NCI-H187 (cell line): ENCODE results near the gene NDUFS5.
"Not testable (repeated sequence)": the region's sequence is repeated elsewhere in the genome, so short reads cannot be mapped to it uniquely, and the experiment has no call there.

ENCODE experiments used
- DNase-seq, 2 experiments: peaks; one replicate each; lab custom pipeline; 2025; lab: John Stamatoyannopoulos, UW

The NDUFS5 gene

DNA sequence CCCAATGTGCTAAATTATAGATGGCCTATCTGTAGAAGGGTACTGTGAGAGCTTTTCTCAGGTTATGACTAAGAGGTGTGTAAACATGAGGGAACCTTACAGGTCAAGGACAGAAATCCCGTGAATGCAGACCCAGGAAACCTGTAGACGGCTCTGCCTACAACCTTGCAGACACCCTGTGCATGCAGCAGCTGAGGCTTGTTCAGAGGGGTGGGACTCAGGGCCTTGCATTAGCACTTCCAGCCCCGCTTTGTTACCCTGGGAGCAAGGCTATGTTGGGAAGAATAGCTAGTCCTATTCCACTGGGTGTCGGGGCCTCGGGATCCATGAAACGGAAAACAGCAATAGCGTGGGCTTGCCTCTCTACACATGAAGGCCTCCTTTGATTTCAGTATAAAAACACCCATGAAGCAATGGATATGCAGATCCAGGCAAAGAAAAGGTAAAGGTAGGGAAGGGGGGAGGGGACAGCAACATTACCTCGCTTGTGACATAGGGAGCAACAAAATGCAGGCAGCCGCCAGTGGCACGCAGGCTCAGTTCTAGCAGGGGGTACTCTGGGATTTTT is 9.5 kb upstream of the NDUFS5 start:
- no peak for DNase-seq

DNA sequence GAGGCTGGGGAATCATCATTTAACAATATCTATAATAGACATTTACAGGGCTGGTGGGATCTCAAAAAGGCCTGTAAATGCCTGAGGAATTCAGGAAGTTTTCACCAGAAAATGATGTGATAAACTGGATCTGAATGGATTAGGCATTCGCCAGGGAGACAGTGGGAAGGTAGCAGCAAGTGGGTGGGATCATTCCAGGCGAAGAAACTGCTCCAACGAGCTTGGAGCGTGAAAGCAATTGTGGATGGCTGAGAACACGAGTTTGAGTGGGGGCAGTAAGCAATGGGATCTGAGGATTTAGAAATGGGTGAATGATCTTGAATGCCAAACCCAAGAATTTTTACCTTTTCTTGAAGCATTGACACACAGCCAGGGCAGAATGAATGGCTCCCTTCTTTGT is 8.9 kb upstream of the NDUFS5 start:
- DNase-seq = no peak

DNA sequence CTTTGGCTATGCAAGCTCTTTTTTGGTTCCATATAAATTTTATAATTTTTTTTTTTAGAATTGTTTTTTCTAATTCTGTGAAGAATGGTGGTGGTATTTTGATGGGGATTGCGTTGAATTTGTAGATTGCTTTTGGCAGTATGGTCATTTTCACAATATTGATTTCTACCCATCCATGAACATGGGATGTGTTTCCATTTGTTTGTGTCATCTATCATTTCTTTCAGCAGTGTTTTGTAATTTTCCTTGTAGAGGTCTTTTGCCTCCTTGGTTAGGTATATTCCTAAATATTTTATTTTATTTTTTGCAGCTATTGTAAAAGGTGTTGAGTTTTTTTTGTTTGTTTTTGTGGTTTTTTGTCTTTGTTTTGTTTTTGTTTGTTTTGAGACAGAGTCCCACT is 5.7 kb upstream of the NDUFS5 start:
- DNase-seq = not testable (repeated sequence)

DNA sequence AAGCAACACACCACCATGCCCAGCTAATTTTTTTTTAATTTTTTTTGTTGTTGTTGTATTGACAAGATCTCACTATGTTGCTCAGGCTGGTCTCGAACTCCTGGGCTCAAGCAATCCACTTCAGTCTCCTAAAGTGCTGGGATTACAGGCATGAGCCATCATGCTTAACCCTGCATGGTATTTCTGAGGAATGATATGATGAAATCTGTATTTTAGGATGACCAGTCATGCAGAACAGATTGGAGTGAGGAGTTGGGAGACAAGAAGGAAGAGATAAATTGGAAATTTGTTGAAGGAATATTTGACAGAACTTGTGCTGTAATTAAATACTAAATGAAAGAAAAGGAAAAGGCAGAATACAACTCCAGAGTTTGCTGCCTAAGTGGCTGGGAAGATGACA is 4.7 kb upstream of the NDUFS5 start:
- DNase-seq = no peak

DNA sequence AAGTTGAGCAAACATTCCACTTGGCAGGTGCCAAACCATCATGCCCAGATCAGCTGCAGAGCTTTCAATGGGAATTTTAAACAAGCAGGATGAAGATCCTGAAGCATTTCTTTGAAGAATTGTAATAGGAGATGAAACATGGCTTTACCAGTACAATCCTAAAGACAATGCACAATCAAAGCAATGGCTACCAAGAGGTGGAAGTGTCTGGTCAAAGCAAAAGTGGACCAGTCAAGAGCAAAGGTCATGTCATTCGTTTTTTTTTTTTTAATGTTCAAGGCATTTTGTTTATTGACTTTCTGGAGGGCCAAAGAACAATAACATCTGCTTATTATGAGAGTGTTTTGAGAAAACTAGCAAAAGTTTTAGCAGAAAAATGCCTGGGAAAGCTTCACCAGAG is 3.0 kb upstream of the NDUFS5 start:
- no peak for DNase-seq

DNA sequence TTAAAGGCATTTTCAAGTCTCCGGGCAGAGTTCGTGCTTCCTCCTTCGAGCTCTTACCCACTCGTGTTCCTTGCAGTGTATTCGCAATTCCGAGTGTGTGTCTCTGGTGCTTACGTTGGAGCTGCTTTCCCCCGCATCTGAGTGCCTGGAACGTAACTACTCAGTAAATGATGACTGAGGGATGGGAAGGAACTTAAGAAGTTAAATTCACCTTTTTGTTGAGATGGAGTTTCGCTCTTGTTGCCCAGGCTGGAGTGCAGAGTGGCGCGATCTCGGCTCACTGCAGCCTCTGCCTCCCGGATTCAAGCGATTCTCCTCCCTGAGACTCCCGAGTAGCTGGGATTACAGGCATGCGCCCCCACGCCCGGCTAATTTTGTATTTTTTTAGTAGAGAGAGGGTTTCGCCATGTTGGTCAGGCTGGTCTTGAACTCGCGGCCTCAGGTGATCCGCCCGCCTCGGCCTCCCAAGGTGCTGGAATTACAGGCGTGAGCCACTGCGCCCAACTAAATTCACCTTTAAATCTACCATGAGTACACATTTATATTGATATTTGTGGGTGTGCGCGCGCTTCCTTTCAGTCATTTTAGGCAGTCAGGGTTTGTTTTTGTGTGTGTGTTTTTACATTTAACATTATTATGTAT is 837 bp downstream of the NDUFS5 start:
- no peak for DNase-seq

DNA sequence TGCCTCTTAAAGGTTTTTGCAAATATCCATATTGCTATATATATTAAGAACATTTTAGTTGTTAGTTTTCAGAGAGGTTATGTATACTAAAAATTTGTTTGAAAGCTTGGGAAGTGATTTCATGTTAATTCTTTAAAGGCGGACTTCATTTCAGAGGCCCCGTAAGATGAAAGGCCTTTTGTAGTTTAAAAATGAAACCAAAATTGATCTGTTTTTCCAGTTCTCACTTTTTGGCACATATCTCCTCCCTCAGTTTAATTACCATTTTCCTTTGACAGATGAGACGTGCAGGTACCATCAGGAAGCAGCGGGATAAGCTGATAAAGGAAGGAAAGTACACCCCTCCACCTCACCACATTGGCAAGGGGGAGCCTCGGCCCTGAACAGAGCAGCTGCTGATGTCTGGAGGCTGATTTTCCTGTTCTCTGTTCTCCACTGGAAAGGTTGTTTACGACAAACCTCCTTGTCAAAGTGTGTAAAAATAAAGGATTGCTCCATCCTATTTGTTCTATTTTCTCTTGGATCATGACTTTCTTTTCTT is 8.0 kb downstream of the NDUFS5 start:
- DNase-seq = no peak

DNA sequence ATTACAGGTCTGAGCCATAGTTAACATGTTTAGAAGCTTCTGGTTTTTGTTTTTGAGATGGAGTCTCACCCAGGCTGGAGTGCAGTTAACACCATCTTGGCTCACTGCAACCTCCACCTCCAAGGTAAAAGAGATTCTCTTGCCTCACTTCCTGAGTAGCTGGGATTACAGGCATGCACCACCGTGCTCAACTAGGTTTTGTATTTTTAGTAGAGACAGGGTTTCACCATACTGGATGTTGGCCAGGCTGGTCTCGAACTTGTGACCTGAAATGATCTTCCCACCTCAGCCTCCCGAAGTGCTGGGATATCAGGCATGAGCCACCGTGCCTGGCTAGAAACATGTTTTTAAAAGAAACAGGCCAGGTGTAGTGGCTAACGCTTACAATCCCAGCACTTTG is 10.5 kb downstream of the NDUFS5 start:
- DNase-seq = no peak

DNA sequence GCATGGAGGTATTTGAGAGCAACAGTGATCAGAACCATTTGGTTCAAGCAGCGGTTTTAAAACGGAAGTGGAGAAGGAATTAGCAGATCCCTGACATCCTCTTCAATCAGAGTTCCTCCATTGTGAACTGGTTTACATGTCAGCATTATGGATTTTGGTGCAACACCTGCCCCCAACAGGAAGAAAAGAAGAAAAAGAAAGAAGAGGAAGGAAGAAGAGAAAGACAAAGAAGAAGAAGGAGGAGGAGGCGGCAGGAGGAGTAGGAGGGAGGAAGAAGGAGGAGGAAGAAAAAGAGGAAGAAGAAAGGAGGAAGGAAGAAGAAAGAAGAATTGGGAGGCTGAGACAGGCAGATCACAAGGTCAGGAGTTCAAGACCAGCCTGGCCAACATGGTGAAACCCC is 17.4 kb downstream of the NDUFS5 start:
- no peak for DNase-seq

DNA sequence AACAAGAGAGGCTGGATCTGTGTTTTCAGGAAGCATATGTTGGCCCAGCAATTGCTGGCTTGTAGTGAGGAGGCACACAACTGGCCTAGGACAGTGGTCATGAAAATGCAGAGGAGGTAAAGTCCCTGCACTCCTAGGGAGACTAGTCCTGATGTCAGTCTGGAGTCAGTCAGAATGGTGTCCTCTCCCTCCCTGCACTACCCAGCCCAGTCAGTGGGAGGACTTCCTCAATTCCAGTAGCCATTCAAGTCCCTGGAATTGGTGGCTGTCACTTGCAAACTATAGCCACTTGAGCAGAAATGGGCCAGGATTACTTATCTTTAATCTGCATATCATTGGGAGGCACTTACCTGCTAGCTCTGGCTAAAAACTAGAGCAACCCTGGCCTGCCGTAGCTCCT is 18.6 kb downstream of the NDUFS5 start:
- no peak for DNase-seq

DNA sequence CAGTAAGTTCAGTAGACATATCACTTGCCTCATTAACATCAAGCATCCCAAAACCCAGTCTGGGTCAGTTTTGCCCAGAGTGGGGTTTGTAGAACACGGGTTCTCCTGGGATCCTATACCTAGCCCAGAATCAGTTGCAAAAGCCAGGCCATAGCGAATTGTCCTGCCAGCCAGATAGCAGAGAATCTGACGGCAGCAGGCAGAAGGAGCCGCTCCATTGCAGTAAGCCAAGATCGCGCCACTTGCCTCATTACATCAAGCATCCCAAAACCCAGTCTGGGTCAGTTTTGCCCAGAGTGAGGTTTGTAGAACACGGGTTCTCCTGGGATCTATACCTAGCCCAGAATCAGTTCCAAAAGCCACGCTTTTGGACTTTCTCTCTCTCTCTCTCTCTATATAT is 19.1 kb downstream of the NDUFS5 start:
- no peak for DNase-seq

DNA sequence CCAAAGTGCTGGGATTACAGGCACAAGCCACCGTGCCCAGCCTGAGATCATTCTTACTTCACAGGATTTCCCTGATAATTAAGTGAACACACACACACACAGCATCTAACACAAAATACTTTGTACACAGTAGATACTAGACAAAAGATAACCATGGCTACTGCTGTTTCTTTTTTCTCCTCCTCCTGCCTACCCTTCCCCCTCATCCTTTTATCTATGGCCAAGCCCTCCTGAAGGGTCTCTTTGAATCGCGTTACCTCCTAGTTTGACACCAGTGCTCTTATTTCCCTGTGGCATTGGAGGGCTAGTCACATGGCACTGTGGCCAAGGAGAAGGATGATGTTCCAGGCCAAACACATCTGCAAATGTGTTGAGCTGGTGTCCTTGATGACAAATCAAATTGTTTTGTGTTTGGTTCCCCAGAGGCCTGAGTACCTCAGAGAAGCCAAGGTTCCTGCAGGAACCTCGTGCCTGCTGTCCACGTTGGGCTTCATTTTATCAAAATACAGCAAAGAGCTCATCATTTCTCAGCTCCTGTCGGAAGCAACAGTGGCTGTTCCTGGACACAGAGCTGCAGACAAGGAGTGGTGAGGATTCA is 20.6 kb downstream of the NDUFS5 start:
- DNase-seq = no peak

DNA sequence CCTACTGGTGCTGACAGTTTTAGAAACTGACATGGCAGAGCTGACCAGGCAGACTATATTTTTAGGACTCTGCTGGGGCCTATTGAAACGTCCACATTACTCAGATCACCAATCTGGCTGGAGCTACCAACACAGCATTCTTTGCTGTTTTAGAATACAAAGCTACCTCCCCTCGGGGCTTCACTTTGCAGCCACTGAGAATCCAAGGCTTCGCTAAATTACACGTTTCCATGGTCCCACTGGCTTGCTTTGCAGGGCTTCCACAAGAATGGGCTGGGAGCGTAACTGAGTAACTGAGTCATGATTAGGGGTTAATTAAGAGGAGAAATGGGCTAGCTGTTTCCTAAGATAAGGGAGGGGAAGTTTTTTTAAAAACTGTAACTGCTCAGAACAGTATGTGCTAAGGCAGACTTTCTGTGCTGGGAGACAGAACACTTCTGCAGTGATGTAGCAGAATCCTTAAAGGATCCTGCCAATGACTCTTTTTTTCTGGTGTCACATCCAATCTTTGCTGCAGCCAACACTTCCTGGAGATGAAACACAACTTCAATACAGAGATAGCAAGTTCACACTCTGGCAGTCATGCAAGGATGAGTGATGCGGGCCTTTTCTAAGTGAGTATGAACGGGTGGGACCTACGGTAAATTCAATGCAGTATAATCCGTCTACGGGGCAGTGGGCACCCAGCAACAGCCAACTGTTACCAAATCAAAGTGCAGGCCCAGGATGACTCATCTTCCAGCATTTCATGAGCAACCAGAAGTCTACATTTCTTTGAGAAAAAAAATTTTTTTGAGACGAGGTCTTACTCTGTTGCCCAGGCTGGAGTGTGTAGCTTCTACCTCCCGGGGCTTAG is 21.5 kb downstream of the NDUFS5 start:
- no peak for DNase-seq

DNA sequence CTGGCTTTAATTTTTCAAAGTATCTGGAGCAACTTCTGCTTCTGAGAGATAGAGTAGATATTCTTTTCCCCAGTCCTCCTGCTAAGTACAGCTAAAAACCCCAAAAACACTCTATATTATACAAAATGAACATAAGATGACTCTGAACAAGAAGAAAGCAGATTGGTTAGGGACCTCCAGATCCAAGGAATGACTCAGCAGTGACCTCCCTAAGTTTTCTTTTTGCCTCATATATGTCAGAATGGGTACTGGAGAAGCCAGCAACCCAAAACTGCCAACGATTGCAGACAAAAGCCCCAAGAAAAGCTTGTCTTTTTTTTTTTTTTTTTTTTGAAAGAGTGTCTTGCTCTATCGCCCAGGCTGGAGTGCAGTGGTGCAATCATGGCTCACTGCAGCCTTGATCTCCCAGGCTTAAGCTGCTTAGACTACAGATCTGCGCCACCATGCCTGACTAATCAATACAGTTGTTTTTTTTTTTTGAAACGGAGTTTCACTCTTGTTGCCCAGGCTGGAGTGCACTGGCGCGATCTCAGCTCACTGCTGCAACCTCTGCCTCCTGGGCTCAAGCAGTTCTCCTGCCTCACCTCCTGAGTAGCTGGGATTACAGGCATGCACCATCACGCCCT is 22.7 kb downstream of the NDUFS5 start:
- DNase-seq = no peak

DNA sequence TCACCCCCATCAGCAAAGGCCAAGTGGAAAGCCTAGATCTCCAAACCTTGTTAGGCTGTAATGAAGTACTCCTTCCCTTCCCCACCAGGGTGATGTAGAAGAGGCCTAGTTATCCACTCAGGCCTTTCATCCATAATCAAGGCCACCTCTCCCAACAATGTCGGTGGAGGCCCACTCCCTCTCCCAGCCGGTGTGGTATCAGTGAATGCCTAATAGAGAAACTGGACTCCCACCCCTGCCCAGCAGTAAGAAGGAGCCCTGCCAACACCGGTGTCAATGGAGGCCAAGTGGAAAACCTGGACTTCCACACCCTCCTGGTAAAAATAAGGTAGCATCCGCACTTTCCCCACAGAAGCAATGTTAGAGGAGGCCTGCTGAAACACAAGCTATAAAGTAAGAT is 23.9 kb downstream of the NDUFS5 start:
- DNase-seq = no peak

DNA sequence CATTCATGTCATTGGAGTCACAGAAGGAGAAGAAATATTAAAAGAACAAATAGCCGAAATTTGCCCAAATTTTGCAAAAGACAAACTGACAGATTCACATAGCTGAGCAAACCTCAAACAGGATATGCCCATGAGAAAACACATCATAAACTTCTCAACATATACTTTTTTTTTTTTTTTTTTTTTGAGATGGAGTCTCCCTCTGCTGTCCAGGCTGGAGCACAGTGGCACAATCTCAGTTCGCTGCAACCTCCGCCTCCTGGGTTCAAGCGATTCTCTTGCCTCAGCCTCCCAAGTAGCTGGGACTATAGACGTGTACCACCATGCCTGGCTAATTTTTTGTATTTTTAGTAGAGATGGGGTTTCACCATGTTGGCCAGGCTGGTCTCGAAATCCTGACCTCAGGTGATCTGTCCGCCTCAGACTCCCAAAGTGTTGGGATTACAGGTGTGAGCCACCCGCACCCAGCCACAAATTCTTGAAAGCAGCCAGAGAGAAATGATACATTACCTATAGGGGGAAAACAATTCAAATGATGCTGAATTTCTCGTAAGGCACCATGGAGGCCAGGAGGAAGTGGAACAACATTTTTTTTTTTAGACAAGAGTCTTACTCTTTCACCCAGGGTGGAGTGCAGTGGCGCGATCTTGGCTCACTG is 25.2 kb downstream of the NDUFS5 start:
- not testable (repeated sequence) for DNase-seq

DNA sequence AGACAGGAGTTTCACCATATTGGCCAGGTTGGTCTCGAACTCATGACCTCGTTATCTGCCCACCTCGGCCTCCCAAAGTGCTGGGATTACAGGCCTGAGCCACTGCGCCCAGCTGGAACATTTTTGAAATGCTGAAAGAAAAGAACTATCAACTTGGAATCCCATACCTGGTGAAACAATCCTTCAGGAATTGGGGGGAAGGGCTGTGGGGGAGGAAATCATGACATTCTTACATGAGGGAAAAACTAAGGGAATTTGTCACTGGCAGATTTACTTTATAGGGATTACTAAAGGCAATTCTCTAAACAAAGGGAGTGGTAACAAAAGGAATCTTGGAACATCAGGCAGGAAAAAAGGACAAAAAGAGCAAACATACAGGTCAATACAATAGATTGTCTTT is 25.8 kb downstream of the NDUFS5 start:
- DNase-seq = no peak

DNA sequence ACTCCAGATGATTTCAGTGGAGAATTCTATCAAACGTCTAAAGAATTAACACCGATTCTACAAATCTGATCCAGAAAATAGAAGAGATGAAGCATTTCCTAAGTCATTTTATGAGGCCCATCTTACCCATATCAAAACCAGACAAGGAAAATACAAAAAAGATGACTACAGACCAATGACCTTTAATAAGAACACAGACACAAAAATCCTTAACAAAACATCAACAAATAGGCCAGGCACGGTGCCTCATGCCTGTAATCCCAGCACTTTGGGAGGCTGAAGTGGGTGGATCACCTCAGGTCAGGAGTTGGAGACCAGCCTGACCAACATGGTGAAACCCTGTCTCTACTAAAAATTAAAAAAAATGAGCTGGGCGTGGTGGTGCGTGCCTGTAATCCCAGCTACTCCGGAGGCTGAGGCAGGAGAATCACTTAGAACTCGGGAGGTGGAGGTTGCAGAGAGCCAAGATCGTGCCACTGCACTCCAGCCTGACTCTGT is 29.1 kb downstream of the NDUFS5 start:
- DNase-seq = not testable (repeated sequence)

DNA sequence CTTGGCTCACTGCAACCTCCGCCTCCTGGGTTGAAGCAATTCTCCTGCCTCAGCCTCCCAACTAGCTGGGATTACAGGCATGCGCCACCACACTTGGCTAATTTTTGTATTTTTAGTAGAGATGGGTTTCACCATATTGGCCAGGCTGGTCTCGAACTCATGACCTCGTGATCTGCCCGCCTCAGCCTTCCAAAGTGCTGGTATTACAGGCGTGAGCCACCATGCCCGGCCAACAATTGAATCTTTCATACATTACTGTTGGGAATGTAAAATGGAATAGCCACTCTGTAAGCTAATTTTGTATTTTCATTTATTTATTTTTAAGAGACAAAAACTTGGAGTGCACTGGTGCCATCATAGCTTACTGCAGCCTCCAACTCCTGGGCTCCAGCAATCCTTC is 35.4 kb downstream of the NDUFS5 start:
- DNase-seq = not testable (repeated sequence)

DNA sequence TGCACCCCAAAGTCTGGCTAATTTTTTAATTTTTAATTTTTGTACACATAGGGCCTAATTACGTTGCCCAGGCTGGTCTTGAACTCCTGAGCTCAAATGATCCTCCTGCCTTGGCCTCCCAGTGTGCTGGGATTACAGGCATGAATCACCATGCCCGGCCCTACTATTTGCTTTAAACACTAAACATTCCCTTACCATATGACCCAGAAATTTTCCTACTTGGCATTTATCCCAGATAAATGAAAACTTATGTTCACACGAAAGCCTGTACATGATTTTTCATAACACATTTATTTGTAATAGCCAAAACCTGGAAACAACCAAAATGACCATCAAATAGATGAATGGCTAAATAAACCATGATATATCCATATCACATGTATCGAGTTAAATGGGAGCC is 35.8 kb downstream of the NDUFS5 start:
- DNase-seq = no peak

DNA sequence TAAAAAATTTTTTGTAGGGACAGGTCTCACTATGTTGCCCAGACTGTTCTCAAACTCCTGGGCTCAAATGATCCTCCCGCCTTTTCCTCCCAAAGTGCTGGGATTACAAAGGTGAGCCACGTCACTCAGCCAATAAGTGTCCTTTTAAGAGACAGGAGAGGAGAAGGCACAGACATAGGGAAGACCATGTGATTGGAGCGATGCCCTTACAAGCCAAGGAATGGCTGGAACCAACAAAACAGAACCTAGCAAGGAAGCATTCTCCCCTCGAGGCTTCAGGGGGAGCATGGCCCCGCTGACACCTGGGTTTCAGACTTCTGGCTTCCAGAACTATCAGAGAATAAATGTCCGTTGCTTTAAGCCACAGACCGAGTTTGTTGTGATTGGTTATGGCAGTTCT is 37.0 kb downstream of the NDUFS5 start:
- no peak for DNase-seq

DNA sequence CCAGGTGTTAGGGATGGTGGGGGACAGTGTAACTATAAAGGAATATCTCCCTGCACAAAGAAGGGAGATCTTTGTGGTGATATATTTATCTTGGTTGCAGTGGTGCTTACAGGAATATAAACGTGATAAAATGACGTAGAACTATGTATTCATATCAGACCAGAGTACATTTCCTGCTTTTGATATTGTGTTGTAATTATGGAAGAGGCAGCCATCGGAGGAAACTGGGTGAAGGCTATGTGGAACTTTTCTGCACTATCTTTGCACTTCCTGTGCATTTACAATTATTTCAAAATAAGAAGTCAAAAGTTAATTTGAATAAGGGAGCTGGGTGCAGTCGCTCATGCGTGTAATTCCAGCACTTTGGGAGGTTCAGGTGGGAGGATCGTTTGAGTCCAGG is 37.6 kb downstream of the NDUFS5 start:
- DNase-seq = no peak
